SK-N-SH (cell line): ENCODE results near the gene GABRR2. TPM values are rescaled to one million over a fixed set of nuclear protein-coding genes. Genes with fewer than 3 reads are reported as not detected.

ENCODE experiments used
- CTCF ChIA-PET: fragments of 300-600, 350-600 bp; formaldehyde crosslinking; extraction: SDS; loops from one replicate; lab custom pipeline; 2021; lab: Yijun Ruan, JAX
- POLR2A ChIA-PET: fragments of 350-600 bp; sonication (Branson Sonifier 250); formaldehyde crosslinking; extraction: SDS; loops from one replicate; lab custom pipeline; 2020; ENCODE audit warnings: antibody characterized with exemption, inconsistent platforms; lab: Yijun Ruan, JAX
- DNase-seq: peaks from one replicate; pipeline ENCODE4 v3.0.0; 2012
- H2AFZ ChIP-seq: fragments of 200-600 bp; sonication (generic); 2 replicates; pipeline ENCODE4 v1.8.1; 2016; ENCODE audit warnings: antibody characterized with exemption, mild to moderate bottlenecking, low read depth
- H3F3A ChIP-seq: fragments of 200-600 bp; sonication (generic); replicated peaks from 2 replicates; pipeline ENCODE3; 2016; ENCODE audit warnings: antibody characterized with exemption, mild to moderate bottlenecking; ENCODE audit not compliant: insufficient read depth
- H3K27ac ChIP-seq, 2 experiments: fragments of 200-500 bp in 1 of 2; fragments of 200-600 bp in 1 of 2; sonication (Bioruptor generic) in 1 of 2; sonication (generic), shearing (Covaris generic) in 1 of 2; 2 replicates each; pipeline versions ENCODE4 v1.5.1 to v1.6.1; 2014 to 2016; ENCODE audit warnings: low read depth in 2 of 2, inconsistent platforms in 1 of 2, low read length in 1 of 2, mild to moderate bottlenecking in 1 of 2, mixed read lengths in 1 of 2
- H3K27me3 ChIP-seq: fragments of 200-600 bp; sonication (generic), shearing (Covaris generic); 2 replicates; pipeline ENCODE4 v1.6.1; 2016; ENCODE audit warnings: mixed run types; ENCODE audit not compliant: insufficient read depth
- H3K36me3 ChIP-seq, 2 experiments: fragments of 200-500 bp in 1 of 2; fragments of 200-600 bp in 1 of 2; sonication (Bioruptor generic) in 1 of 2; sonication (generic) in 1 of 2; replicated peaks in 1 of 2; 2 replicates each; pipeline versions ENCODE3 to v1.5.1; 2014 to 2016; ENCODE audit warnings: low read length in 1 of 2, mild to moderate bottlenecking in 1 of 2; ENCODE audit not compliant: insufficient read depth in 2 of 2, control insufficient read depth in 1 of 2
- H3K4me1 ChIP-seq, 2 experiments: fragments of 200-500 bp in 1 of 2; fragments of 200-600 bp in 1 of 2; sonication (Bioruptor generic) in 1 of 2; sonication (generic), shearing (Covaris generic) in 1 of 2; 2 replicates each; pipeline versions ENCODE4 v1.5.1 to v1.6.1; 2014 to 2016; ENCODE audit warnings: low read depth in 1 of 2, low read length in 1 of 2, mixed run types in 1 of 2; ENCODE audit not compliant: insufficient read depth in 2 of 2, control insufficient read depth in 1 of 2
- H3K4me2 ChIP-seq: fragments of 200-600 bp; sonication (generic), shearing (Covaris generic); 2 replicates; pipeline ENCODE4 v1.6.1; 2017; ENCODE audit warnings: mixed run types
- H3K4me3 ChIP-seq, 2 experiments: fragments of 200-500 bp in 1 of 2; fragments of 200-600 bp in 1 of 2; sonication (Bioruptor generic) in 1 of 2; sonication (generic), shearing (Covaris generic) in 1 of 2; 2 replicates each; pipeline versions ENCODE4 v1.5.1 to v1.8.1; 2014 to 2016; ENCODE audit warnings: low read depth in 2 of 2, inconsistent platforms in 1 of 2, low read length in 1 of 2, mild to moderate bottlenecking in 1 of 2, mixed read lengths in 1 of 2, moderate library complexity in 1 of 2
- H3K79me2 ChIP-seq: fragments of 200-600 bp; sonication (generic); 2 replicates; pipeline ENCODE4 v1.8.1; 2017; ENCODE audit warnings: mild to moderate bottlenecking; ENCODE audit not compliant: insufficient read depth
- H3K9ac ChIP-seq: fragments of 200-600 bp; sonication (generic); 2 replicates; pipeline ENCODE4 v1.6.1; 2017; ENCODE audit warnings: mixed run types
- H3K9me2 ChIP-seq: fragments of 200-600 bp; sonication (generic); 2 replicates; pipeline ENCODE4 v1.6.1; 2017; ENCODE audit warnings: mixed run types
- H3K9me3 ChIP-seq: fragments of 200-600 bp; sonication (generic); 2 replicates; pipeline ENCODE4 v1.6.1; 2017; ENCODE audit warnings: mixed run types, mild to moderate bottlenecking, moderate library complexity
- H4K20me1 ChIP-seq: fragments of 200-600 bp; sonication (generic); 2 replicates; pipeline ENCODE4 v1.6.1; 2017; ENCODE audit warnings: mild to moderate bottlenecking, mixed run types; ENCODE audit not compliant: insufficient read depth
- CTCF ChIP-seq: fragments of 200-600 bp; sonication (generic); IDR thresholded peaks from 2 replicates; pipeline ENCODE4 v1.6.1; 2017; ENCODE audit warnings: antibody characterized with exemption, mild to moderate bottlenecking, moderate library complexity
- ELF1 ChIP-seq: IDR thresholded peaks from 2 replicates; pipeline ENCODE4 v1.4.0; 2012
- FOSL2 ChIP-seq: IDR thresholded peaks from 2 replicates; pipeline ENCODE4 v1.4.0; 2012; ENCODE audit warnings: low read depth, mild to moderate bottlenecking, moderate library complexity, borderline replicate concordance
- FOXM1 ChIP-seq: IDR thresholded peaks from 2 replicates; pipeline ENCODE4 v1.4.0; 2012; ENCODE audit warnings: low read depth, mild to moderate bottlenecking
- GABPA ChIP-seq: IDR thresholded peaks from 2 replicates; pipeline ENCODE4 v1.4.0; 2012; ENCODE audit warnings: low read depth, mild to moderate bottlenecking
- GATA2 ChIP-seq: sonication (generic); formaldehyde crosslinking; IDR thresholded peaks from 2 replicates; pipeline ENCODE4 v1.5.0; 2020; ENCODE audit warnings: mild to moderate bottlenecking, missing genetic modification reagents
- MAX ChIP-seq: IDR thresholded peaks from 2 replicates; pipeline ENCODE4 v1.4.0; 2012; ENCODE audit warnings: low read depth
- MXI1 ChIP-seq: IDR thresholded peaks from 2 replicates; pipeline ENCODE4 v1.6.1; 2012; ENCODE audit warnings: mild to moderate bottlenecking, low read depth, low read length, improper control_type of control experiment
- NFIC ChIP-seq: IDR thresholded peaks from 2 replicates; pipeline ENCODE4 v1.4.0; 2012; ENCODE audit warnings: borderline replicate concordance
- POLR2AphosphoS5 ChIP-seq: IDR thresholded peaks from 2 replicates; pipeline ENCODE4 v1.6.1; 2012; ENCODE audit warnings: low read depth, low read length
- RCOR1 ChIP-seq: fragments of 150-350 bp; IDR thresholded peaks from 2 replicates; pipeline ENCODE4 v1.6.1; 2017; ENCODE audit warnings: antibody characterized with exemption, low read length
- REST ChIP-seq: IDR thresholded peaks from 2 replicates; pipeline ENCODE4 v1.6.1; 2012; ENCODE audit warnings: mild to moderate bottlenecking, low read depth, low read length, moderate library complexity
- RXRA ChIP-seq: IDR thresholded peaks from 2 replicates; pipeline ENCODE4 v1.4.0; 2012; ENCODE audit warnings: low read depth, mild to moderate bottlenecking, borderline replicate concordance
- SIN3A ChIP-seq: IDR thresholded peaks from 2 replicates; pipeline ENCODE4 v1.6.1; 2012; ENCODE audit warnings: low read depth, mild to moderate bottlenecking, low read length, moderate library complexity, borderline replicate concordance
- YY1 ChIP-seq: IDR thresholded peaks from 2 replicates; pipeline ENCODE4 v1.4.0; 2012; ENCODE audit warnings: low read depth, mild to moderate bottlenecking
- WGBS: methylation state at CpG from one replicate; pipeline ENCODE4 v1.1.6; 2017; ENCODE audit warnings: low lambda C conversion rate; 5-methylcytosine and 5-hydroxymethylcytosine counted together
- polyA plus RNA-seq, 3 experiments: library from polyadenylated mRNA; depleted of rRNA; stranded (reverse); fragments of >200 nt; gene quantifications; 2 replicates each; pipeline ENCODE4 v1.2.3, GENCODE V29; 2012

The GABRR2 gene
- polyA plus RNA-seq, 1 of the 3 experiments (the other 2 are of a cell fraction), result 0.18 TPM

GRCh38 chr6:89321131-89321970, 6.3 kb upstream of the GABRR2 start:
- H3K4me2 ChIP-seq, result no peak overlapping the region
- no peak for DNase-seq
- H3K36me3 ChIP-seq, result peaks cover 3% of the 10 kb centered on the region in 2 experiments
- H3K4me1 ChIP-seq, result no peaks in the 10 kb centered on the region
- no peaks in the 10 kb centered on the region for H4K20me1 ChIP-seq
- ChIA-PET CTCF (interaction anchor here (0.6 to 1.4 kb wide), 2 partner anchors 12 to 46 kb away, joined by 3 read pairs; no protein-coding TSS in a partner anchor), POLR2A (no interaction called here)
- H3K9me3 ChIP-seq, result no peaks in the 10 kb centered on the region
- 87% methylated on average over 9 of the region's 9 CpGs for WGBS
- no peaks in the 10 kb centered on the region for H3K27me3 ChIP-seq
- no peak overlapping the region for H2AFZ ChIP-seq
- H3K27ac ChIP-seq, result no peak overlapping the region
- H3K4me3 ChIP-seq, result no peak overlapping the region
- H3K9me2 ChIP-seq, result no peaks in the 10 kb centered on the region
- TF ChIP-seq CTCF, result no peak
- TF ChIP-seq MAX, result no peak
- no peak for TF ChIP-seq MXI1
- TF ChIP-seq YY1, result no peak
- no peak for TF ChIP-seq FOSL2
- TF ChIP-seq GATA2 (CRISPR knock-in tag), result no peak
- TF ChIP-seq SIN3A, result no peak
- no peak for TF ChIP-seq NFIC
- TF ChIP-seq RXRA, result no peak
- no peak for TF ChIP-seq POLR2AphosphoS5
- no peak for TF ChIP-seq FOXM1
- TF ChIP-seq RCOR1, result no peak
- no peak for TF ChIP-seq REST
- TF ChIP-seq ELF1, result no peak
- no peak for TF ChIP-seq GABPA
- H3F3A ChIP-seq, result peaks cover 6% of the 10 kb centered on the region
- no peaks in the 10 kb centered on the region for H3K79me2 ChIP-seq
- H3K9ac ChIP-seq, result no peak overlapping the region
